Liver (tissue), 8 donors: ENCODE data around the gene SORL1-AS1.

Experiments
- DNase-seq: peaks from one replicate; pipeline ENCODE4 v3.0.0-alpha.2; 2017; ENCODE audit warnings: low spot score
- H3K27ac ChIP-seq, 2 donors: one replicate each; pipeline ENCODE4 v1.7.0; 2013; ENCODE audit warnings: inconsistent platforms in 2 of 2, low read length in 2 of 2, control low read depth in 1 of 2, low read depth in 1 of 2, mild to moderate bottlenecking in 1 of 2
- H3K27me3 ChIP-seq, 4 donors: one replicate each; pipeline versions ENCODE4 v1.6.1 to v1.7.0; 2013; ENCODE audit warnings: low read length in 3 of 4, inconsistent platforms in 1 of 4, mild to moderate bottlenecking in 1 of 4, moderate library complexity in 1 of 4; ENCODE audit not compliant: control insufficient read depth in 4 of 4, insufficient read depth in 4 of 4
- H3K36me3 ChIP-seq, 4 donors: one replicate each; pipeline versions ENCODE4 v1.6.1 to v1.7.0; 2013; ENCODE audit warnings: low read length in 3 of 4, mild to moderate bottlenecking in 3 of 4, low read depth in 1 of 4, moderate library complexity in 1 of 4; ENCODE audit not compliant: control insufficient read depth in 4 of 4, insufficient read depth in 3 of 4
- H3K4me1 ChIP-seq, 4 donors: one replicate each; pipeline versions ENCODE4 v1.6.1 to v1.7.0; 2013; ENCODE audit warnings: low read length in 3 of 4, mild to moderate bottlenecking in 3 of 4, moderate library complexity in 1 of 4; ENCODE audit not compliant: control insufficient read depth in 4 of 4, insufficient read depth in 4 of 4
- H3K4me3 ChIP-seq, 3 donors: one replicate each; pipeline versions ENCODE4 v1.6.1 to v1.7.0; 2013; ENCODE audit warnings: low read length in 3 of 3, control low read depth in 1 of 3, low read depth in 1 of 3, mild to moderate bottlenecking in 1 of 3
- H3K9ac ChIP-seq, 2 donors: one replicate each; pipeline ENCODE4 v1.7.0; 2013; ENCODE audit warnings: low read length in 2 of 2, mild to moderate bottlenecking in 2 of 2, moderate library complexity in 2 of 2, control low read depth in 1 of 2, low read depth in 1 of 2
- H3K9me3 ChIP-seq, 4 donors: one replicate each; pipeline versions ENCODE4 v1.6.1 to v1.7.0; 2013; ENCODE audit warnings: low read length in 3 of 4; ENCODE audit not compliant: control insufficient read depth in 4 of 4
- EGR1 ChIP-seq, 2 donors: IDR thresholded peaks; 2 replicates each; pipeline ENCODE4 v1.6.1; 2016 to 2018; ENCODE audit warnings: antibody characterized with exemption in 2 of 2, low read depth in 2 of 2
- FOXA1 ChIP-seq: IDR thresholded peaks from 2 replicates; pipeline ENCODE4 v1.6.1; 2016; ENCODE audit warnings: antibody characterized with exemption
- FOXA2 ChIP-seq: IDR thresholded peaks from 2 replicates; pipeline ENCODE4 v1.6.1; 2016; ENCODE audit warnings: antibody characterized with exemption
- GABPA ChIP-seq, 2 donors: IDR thresholded peaks in 1 of 2; conservative IDR thresholded peaks in 1 of 2; 2 replicates each; pipeline ENCODE4 v1.6.1; 2016; ENCODE audit warnings: antibody characterized with exemption in 2 of 2, mild to moderate bottlenecking in 1 of 2, moderate library complexity in 1 of 2
- HNF4A ChIP-seq, 2 donors: conservative IDR thresholded peaks; 2 replicates each; pipeline ENCODE4 v1.6.1; 2016; ENCODE audit warnings: antibody characterized with exemption in 2 of 2, mild to moderate bottlenecking in 2 of 2
- HNF4G ChIP-seq: IDR thresholded peaks from 2 replicates; pipeline ENCODE4 v1.6.1; 2016; ENCODE audit warnings: antibody characterized with exemption
- JUND ChIP-seq, 2 donors: IDR thresholded peaks; 2 replicates each; pipeline ENCODE4 v1.6.1; 2016; ENCODE audit warnings: antibody characterized with exemption in 2 of 2
- NR2F2 ChIP-seq: IDR thresholded peaks from 2 replicates; pipeline ENCODE4 v1.6.1; 2016; ENCODE audit warnings: antibody characterized with exemption
- RAD21 ChIP-seq, 2 donors: IDR thresholded peaks; 2 replicates each; pipeline ENCODE4 v1.6.1; 2016; ENCODE audit warnings: antibody characterized with exemption in 2 of 2, mild to moderate bottlenecking in 2 of 2
- RXRA ChIP-seq, 2 donors: IDR thresholded peaks; 2 replicates each; pipeline ENCODE4 v1.6.1; 2017 to 2018; ENCODE audit warnings: antibody characterized with exemption in 2 of 2, mild to moderate bottlenecking in 1 of 2
- SP1 ChIP-seq: IDR thresholded peaks from 2 replicates; pipeline ENCODE4 v1.6.1; 2018; ENCODE audit warnings: antibody characterized with exemption, mild to moderate bottlenecking
- TAF1 ChIP-seq: conservative IDR thresholded peaks from 2 replicates; pipeline ENCODE4 v1.6.1; 2016; ENCODE audit warnings: antibody characterized with exemption, mild to moderate bottlenecking
- YY1 ChIP-seq: IDR thresholded peaks from 2 replicates; pipeline ENCODE4 v1.6.1; 2016; ENCODE audit warnings: antibody characterized with exemption, mild to moderate bottlenecking
- WGBS: extraction: QIAGEN DNeasy Blood & Tissue Kit; methylation state at CpG from one replicate; pipeline ENCODE4 v1.1.7; 2013; 5-methylcytosine and 5-hydroxymethylcytosine counted together
- TF ChIP-seq, protein P1 (sequence below): IDR thresholded peaks from 2 replicates; pipeline ENCODE4 v1.6.1; 2016; ENCODE audit warnings: antibody characterized with exemption
- TF ChIP-seq, protein P2 (sequence below): IDR thresholded peaks from 2 replicates; pipeline ENCODE4 v1.6.1; 2016; ENCODE audit warnings: antibody characterized with exemption, mild to moderate bottlenecking
- TF ChIP-seq, protein P3 (sequence below): fragments of 150-350 bp; IDR thresholded peaks from 2 replicates; pipeline ENCODE4 v1.5.1; 2017; ENCODE audit warnings: improper control_type of control experiment, low read depth, low read length; ENCODE audit not compliant: missing input control
- donor health status: healthy.
- donor health status: healthy.
- donor health status: healthy.
- donor health status: healthy.
- donor health status: healthy.

Gene SORL1-AS1

DNA sequence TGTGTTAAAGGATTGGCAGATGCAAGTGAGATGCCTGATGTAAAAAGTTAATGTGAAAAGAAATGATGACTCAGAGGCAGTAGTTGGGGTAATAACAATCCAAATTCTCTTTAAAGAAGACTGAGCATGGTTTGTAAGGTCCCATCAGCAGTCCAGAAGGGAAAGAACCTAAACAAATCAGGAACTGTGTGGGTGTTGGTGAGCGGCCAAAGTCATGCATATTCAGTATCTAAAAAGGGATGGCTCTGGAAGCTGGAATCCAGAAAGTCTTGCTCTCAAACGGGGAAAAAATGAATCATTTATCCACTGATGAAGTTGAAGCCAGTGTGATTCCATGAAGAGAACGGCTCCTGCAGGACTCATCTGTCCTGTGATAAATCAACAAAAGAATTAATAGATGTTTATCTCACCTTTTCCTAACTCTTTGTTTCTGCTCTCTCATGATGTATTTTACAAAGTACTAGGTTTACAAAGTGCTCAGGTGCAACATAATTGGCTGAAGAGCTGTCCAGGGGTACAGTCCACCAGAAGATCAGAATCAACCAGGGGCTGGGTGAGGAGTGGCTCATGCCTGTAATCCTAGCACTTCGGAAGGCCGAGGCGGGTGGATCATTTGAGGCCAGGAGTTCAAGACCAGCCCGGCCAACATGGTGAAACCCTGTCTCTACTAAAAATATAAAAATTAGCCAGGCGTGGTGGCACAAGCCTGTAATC is 20.5 kb upstream of the SORL1-AS1 start:
- Histone ChIP-seq H3K9me3 (no peaks in the 10 kb centered on the region), H3K36me3 (peaks cover 0 to 7% (median 0%) of the 10 kb centered on the region in 4 donors), H3K4me1 (peaks cover 0 to 35% (median 11%) of the 10 kb centered on the region in 4 donors), H3K27me3 (no peaks in the 10 kb centered on the region), H3K4me3 (no peak overlapping the region), H3K9ac (no peak overlapping the region), H3K27ac (no peak overlapping the region)
- no peak for DNase-seq
- 86% methylated on average over 8 of the region's 8 CpGs for WGBS
- TF ChIP-seq, protein P1, sequence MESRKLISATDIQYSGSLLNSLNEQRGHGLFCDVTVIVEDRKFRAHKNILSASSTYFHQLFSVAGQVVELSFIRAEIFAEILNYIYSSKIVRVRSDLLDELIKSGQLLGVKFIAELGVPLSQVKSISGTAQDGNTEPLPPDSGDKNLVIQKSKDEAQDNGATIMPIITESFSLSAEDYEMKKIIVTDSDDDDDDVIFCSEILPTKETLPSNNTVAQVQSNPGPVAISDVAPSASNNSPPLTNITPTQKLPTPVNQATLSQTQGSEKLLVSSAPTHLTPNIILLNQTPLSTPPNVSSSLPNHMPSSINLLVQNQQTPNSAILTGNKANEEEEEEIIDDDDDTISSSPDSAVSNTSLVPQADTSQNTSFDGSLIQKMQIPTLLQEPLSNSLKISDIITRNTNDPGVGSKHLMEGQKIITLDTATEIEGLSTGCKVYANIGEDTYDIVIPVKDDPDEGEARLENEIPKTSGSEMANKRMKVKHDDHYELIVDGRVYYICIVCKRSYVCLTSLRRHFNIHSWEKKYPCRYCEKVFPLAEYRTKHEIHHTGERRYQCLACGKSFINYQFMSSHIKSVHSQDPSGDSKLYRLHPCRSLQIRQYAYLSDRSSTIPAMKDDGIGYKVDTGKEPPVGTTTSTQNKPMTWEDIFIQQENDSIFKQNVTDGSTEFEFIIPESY: no peak
- TF ChIP-seq RXRA (IDR thresholded peaks at IDR 0.05): peak in 1 of 2 donors; percentile 11
- TF ChIP-seq EGR1 (IDR thresholded peaks at IDR 0.05; ENCODE audit: low read depth in 2 of 2): peak in 1 of 2 donors; percentile 15
- TF ChIP-seq, protein P2, sequence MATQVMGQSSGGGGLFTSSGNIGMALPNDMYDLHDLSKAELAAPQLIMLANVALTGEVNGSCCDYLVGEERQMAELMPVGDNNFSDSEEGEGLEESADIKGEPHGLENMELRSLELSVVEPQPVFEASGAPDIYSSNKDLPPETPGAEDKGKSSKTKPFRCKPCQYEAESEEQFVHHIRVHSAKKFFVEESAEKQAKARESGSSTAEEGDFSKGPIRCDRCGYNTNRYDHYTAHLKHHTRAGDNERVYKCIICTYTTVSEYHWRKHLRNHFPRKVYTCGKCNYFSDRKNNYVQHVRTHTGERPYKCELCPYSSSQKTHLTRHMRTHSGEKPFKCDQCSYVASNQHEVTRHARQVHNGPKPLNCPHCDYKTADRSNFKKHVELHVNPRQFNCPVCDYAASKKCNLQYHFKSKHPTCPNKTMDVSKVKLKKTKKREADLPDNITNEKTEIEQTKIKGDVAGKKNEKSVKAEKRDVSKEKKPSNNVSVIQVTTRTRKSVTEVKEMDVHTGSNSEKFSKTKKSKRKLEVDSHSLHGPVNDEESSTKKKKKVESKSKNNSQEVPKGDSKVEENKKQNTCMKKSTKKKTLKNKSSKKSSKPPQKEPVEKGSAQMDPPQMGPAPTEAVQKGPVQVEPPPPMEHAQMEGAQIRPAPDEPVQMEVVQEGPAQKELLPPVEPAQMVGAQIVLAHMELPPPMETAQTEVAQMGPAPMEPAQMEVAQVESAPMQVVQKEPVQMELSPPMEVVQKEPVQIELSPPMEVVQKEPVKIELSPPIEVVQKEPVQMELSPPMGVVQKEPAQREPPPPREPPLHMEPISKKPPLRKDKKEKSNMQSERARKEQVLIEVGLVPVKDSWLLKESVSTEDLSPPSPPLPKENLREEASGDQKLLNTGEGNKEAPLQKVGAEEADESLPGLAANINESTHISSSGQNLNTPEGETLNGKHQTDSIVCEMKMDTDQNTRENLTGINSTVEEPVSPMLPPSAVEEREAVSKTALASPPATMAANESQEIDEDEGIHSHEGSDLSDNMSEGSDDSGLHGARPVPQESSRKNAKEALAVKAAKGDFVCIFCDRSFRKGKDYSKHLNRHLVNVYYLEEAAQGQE: no peak
- no peak for TF ChIP-seq HNF4G
- no peak for TF ChIP-seq YY1
- no peak for TF ChIP-seq NR2F2
- TF ChIP-seq HNF4A (conservative IDR thresholded peaks at IDR 0.05): peak in 1 of 2 donors; percentile 8
- TF ChIP-seq SP1: no peak
- TF ChIP-seq JUND (IDR thresholded peaks at IDR 0.05): peak in 1 of 2 donors; percentile 48
- TF ChIP-seq FOXA1: no peak

DNA sequence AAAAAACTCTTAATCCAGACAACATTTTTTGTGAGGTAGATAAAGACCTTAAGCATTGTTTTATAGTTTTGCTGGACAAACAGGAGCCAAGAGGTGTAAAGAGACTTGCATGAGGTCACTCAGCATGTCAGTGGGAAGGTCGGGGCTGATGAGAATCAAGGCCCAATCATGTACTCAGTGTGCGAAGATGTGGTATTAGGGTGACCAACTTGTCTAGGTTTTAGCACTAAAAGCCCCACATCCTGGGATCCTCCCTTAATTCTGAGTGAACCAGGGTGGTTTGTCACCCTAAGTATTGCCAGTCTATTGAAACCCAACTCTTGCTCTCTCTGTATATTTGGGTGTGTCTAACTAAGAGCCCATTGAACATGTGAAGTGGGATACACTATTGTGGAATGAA is 19.5 kb upstream of the SORL1-AS1 start:
- 87% methylated on average over 2 of the region's 2 CpGs for WGBS
- no peak overlapping the region for H3K4me3 ChIP-seq
- H3K27ac ChIP-seq: peak overlapping the region; percentile 9 to 84
- peaks cover 0 to 37% (median 10%) of the 10 kb centered on the region in 4 donors for H3K4me1 ChIP-seq
- no peaks in the 10 kb centered on the region for H3K9me3 ChIP-seq
- no peak for DNase-seq
- no peak overlapping the region for H3K9ac ChIP-seq
- H3K27me3 ChIP-seq: no peaks in the 10 kb centered on the region
- TF ChIP-seq YY1 (no peak), RXRA (IDR thresholded peaks at IDR 0.05) (no peak), FOXA2 (no peak), GABPA (IDR thresholded peaks at IDR 0.05 in 1 of 2, conservative IDR thresholded peaks at IDR 0.05 in 1 of 2) (no peak), RAD21 (IDR thresholded peaks at IDR 0.05) (no peak), NR2F2 (no peak), FOXA1 (no peak), JUND (IDR thresholded peaks at IDR 0.05) (no peak), SP1 (no peak), TAF1 (no peak)
- TF ChIP-seq, protein P1: no peak
- TF ChIP-seq, protein P3, sequence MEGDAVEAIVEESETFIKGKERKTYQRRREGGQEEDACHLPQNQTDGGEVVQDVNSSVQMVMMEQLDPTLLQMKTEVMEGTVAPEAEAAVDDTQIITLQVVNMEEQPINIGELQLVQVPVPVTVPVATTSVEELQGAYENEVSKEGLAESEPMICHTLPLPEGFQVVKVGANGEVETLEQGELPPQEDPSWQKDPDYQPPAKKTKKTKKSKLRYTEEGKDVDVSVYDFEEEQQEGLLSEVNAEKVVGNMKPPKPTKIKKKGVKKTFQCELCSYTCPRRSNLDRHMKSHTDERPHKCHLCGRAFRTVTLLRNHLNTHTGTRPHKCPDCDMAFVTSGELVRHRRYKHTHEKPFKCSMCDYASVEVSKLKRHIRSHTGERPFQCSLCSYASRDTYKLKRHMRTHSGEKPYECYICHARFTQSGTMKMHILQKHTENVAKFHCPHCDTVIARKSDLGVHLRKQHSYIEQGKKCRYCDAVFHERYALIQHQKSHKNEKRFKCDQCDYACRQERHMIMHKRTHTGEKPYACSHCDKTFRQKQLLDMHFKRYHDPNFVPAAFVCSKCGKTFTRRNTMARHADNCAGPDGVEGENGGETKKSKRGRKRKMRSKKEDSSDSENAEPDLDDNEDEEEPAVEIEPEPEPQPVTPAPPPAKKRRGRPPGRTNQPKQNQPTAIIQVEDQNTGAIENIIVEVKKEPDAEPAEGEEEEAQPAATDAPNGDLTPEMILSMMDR: no peak
- TF ChIP-seq, protein P2: no peak
- H3K36me3 ChIP-seq: peaks cover 0 to 4% (median 0%) of the 10 kb centered on the region in 4 donors
